GM19438 (cell line): ENCODE results near the gene JAKMIP1.

Source experiments
- ATAC-seq: cut with Tn5 transposase; IDR thresholded peaks from one replicate; pipeline ENCODE4 v1.9.1; 2021; ENCODE audit warnings: low read depth; ENCODE audit not compliant: unreplicated experiment

The JAKMIP1 gene

DNA sequence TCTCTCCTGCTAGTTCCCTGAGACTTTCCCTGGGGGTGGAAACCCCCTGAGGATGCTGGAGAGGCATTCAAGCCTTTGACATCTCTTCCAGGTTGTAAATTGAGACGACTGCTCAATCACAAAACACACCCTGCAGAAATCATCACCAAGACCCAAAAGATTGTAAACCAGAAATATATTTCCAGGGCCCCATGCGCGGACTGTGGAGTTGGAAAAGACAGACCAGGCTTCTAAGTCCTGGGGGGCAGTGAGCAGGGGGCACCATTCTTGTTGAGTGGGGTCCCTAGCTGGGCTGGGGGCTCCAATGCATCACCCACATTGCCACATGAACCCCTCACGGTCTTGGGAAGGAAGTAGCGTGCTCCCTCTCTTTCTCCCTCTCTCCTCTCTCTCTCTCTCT is 94.2 kb downstream of the JAKMIP1 start:
- no peak for ATAC-seq

GRCh38 chr4:6105311-6105911 is 94.9 kb downstream of the JAKMIP1 start:
- no peak for ATAC-seq

DNA sequence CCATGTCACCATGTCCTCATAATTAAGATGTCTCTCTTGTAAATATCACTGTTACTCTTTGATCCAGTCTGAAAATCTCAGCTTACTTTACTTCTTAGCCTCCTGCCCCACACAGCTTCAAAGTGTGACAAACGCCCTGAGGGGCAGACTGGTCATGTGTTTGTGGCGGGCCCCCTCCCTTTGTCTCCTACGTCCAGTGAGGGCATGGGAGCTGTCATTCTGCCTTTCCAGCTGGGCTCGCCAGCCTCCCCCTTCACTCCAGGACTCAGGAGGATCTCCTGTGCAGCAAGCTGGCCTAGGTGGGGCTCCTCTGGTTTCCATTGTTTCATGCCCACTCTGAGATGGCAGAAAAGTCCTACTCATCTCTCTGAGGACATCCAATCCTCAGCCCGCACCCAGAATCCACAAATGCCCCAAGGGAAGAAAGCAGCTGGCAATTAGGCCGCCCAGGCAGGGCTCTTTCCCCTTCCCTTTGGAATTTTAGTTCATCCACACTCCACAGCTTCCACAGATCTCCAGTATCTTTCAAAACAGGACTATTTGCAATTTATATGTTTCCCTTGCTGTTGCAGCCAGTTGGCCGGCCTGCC is 95.7 kb downstream of the JAKMIP1 start:
- ATAC-seq: no peak

GRCh38 chr4:6097581-6097980 is 102.8 kb downstream of the JAKMIP1 start:
- no peak for ATAC-seq

DNA sequence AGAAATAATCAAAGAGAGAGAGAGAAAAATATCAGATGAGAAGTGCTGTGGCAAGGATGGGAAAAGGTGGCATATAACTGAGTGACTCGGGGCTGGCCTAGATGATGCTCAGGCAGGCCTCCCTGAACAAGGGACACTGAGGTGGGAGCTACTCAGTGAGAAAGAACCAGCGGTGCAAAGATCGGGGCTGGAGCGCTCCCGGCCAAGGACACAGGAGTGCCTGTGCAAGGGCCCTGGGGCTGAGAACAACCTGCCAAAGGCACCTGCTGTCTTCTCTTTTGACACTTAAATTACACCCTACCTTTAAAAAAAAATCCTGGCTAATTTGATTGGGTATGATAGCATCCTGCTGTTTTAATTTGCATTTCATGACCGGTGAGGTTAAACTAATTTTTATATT is 104.5 kb downstream of the JAKMIP1 start:
- no peak for ATAC-seq

DNA sequence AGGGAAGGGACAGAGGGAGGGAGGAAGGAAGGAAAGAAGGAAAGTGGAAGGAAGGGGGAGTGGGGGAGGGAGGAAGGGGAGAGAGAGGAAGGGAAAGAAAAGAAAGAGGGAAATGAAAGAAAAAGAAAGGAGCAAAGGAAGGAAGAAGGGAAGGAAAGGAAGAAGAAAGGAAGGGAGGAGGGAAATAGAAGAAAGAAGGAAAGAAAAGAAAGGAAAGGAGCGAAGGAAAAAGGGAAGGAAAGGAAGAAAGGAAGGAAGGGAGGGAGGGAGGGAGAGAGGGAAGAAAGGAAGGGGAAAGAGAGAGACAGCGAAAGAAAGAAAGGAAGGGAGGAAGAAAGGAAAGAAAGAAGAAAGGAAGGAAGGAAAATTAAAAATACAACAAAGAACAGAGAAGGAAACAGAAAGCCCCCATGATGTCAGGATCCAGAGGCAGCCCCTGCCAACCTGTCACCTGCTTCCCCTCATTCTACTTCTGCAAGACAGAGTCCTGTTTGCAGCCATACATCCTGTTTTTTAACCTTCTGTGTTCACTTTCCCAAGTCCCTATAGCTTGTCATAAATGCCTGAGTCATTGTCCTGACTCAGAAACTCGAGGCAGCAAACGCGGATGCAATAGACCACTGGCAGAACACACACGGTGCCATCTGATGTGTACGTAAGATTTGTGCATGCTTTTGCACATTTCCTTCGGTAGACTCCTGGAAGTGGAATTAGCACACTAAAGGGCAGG is 105.2 kb downstream of the JAKMIP1 start:
- ATAC-seq: no peak

DNA sequence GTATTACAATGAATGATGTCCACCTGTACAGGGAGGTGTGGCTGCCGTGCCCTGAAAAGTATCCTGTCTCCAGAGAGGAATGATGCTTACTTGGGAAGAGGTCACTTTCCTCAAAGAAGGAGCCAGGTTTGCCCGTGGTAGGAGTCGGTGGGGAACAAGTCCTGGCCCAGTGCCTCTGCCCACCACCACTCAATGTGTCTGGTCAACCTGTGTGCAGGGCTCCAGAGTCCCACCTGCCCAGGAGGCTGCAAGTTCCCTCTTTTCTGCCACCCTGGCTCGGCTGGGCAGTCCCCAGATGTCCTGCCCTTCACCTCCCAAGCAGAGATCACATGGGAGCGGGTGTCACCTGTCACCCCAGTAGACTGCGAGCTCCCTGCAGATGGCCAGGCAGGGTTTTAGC is 106.7 kb downstream of the JAKMIP1 start:
- ATAC-seq: no peak

DNA sequence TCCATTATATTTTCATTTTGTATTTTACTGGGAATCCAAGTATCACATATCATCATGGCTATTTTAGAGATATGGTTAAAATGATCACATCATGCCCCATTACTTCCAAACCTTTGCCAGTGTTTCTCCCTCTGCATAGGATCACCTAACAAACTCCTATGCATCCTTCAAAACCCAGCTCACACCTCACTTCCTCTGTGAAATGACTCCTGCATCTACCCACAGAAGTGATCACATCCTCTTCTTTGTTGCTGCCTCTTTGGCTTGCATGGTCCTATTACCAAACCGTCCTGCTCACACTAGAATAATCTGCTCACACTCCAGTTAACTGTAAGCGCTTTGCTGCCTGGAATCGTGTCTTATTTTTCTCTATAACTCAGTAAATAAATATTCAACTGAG is 107.4 kb downstream of the JAKMIP1 start:
- no peak for ATAC-seq

DNA sequence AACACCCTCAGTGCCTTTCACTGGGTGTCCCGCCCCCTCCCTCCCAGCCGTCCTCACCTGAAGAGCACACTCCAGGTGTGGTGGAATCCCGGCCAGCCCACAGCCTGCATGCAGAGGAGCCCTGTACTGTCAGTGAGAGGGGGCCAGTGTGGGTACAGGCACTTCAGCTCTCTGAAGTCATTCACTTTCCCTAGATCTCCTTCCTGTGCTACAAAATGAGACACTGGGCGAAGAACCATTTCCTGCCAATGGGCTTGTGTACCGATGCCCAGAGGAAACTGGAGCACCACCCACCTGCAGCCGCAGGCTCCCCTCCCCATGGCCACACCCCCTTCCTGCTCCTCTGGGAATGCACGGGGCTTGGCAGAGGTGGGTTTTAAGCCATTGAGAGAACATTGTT is 108.2 kb downstream of the JAKMIP1 start:
- no peak for ATAC-seq

GRCh38 chr4:6090931-6091330 is 109.4 kb downstream of the JAKMIP1 start:
- ATAC-seq: no peak

DNA sequence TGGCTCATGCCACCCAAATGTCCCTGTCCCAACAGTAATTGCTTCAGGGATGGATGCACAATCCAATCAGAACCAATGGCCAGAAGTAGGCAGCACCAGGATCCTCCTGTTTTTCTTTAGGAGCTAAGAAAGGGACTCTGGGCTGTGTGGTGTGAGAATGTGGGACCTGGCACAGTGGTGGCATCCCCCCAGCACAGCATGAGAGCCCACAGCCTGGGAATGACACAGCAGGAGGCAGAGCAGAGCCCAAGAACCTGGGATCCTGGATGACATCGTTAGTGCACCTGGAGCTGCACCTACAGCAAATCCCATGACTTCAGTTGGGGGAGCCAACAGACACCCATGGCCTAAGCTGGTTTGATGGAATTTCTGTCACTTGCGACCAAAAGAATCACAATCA is 111.4 kb downstream of the JAKMIP1 start:
- no peak for ATAC-seq

GRCh38 chr4:6087669-6088341 is 112.5 kb downstream of the JAKMIP1 start:
- no peak for ATAC-seq

GRCh38 chr4:6086846-6087245 is 113.5 kb downstream of the JAKMIP1 start:
- ATAC-seq: no peak

DNA sequence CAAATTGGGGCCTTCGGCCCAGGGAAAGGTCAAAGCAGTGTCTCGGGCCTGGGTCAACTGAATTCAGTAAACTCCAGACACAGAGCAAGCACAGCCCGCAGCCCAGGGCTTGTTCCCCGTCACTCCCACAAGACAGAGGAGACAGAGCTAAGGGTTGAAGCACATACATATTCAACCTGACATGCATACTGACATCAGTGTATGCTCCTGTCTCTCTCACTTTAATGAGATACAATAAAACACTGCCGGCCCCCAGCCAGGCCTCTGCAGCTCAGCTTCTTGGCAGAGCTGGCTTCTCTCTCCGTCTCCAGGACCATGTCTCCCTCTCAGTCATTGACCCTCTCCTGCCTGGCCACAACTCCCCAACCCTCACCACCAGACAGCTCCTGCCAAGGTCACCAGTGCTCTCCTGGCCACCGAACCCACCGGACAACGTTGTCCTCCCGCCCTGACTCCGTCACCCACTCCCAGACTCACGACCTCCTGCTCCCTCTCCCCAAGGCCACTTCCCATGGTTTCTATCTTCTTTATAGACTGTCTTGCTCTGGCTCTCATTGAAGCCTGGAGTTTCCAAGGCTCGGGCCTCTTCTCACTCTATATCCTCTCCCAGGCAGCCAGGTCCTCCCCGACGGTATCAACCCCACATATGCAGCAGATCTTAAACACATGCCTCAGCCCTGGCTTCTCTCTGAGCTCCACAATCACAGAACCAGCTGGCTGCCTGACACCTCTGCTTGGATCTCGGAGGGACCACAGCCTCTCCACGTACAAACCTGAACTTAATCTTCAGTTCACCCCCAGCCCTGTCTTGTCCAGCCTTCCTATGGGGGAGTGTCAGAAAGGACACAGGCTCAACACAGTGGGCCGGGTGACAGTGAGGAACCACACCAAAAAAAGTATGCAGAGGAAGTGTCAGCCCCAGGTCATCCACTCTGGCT is 114.4 kb downstream of the JAKMIP1 start:
- no peak for ATAC-seq

- ATAC-seq: no peak
Measured at GRCh38 chr4:6085028-6085690, 115.2 kb downstream of the JAKMIP1 start.

- no peak for ATAC-seq
Measured at GRCh38 chr4:6079965-6080364, 120.4 kb downstream of the JAKMIP1 start.

GRCh38 chr4:6078560-6078959 is 121.8 kb downstream of the JAKMIP1 start:
- no peak for ATAC-seq

DNA sequence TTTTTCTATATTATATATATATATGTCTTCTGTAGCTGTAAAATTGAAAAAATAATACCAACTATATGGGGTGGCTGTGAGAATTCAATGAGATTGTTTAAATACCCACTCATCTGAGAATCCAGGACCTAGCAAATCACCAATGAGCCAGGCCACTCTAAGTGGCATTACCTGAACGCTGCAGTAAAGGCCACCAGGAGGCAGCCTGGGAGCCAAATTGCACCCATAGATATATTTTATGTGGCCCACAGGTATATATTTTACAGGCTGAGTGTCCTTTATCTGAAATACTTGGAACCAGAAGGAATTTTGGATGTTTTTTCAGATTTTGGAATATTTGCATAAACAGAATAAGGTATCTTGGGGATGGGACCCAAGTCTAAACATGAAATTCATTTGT is 124.0 kb downstream of the JAKMIP1 start:
- no peak for ATAC-seq

GRCh38 chr4:6074758-6075157 is 125.6 kb downstream of the JAKMIP1 start:
- ATAC-seq: no peak
